Lower leg skin (tissue), 3 donors: ENCODE results near the gene DMAP1.

Experiments
- CTCF ChIP-seq, 3 donors: fragments of 450-650 bp; IDR thresholded peaks; one replicate each; pipeline ENCODE4 v1.5.1; 2016; ENCODE audit warnings: antibody characterized with exemption in 3 of 3, mild to moderate bottlenecking in 3 of 3, moderate library complexity in 2 of 3
- POLR2A ChIP-seq, 2 donors: fragments of 450-650 bp; IDR thresholded peaks; one replicate each; pipeline ENCODE4 v1.6.1; 2016 to 2017; ENCODE audit warnings: antibody characterized with exemption in 2 of 2, mild to moderate bottlenecking in 1 of 2, moderate library complexity in 1 of 2

- TF ChIP-seq CTCF (IDR thresholded peaks at IDR 0.05) (no peak), POLR2A (IDR thresholded peaks at IDR 0.05) (no peak)
These were observed 38.6 kb upstream of the DMAP1 start for GRCh38 chr1:44174630-44175029.
